ENCODE results near the gene PFDN1.

GRCh38 chr5:140328036-140328764, 25.3 kb upstream of the PFDN1 start:
- TF ChIP-seq CTCF (IDR thresholded peaks at IDR 0.05) (no peak), SIN3A (IDR thresholded peaks at IDR 0.05; ENCODE audit: borderline replicate concordance, insufficient read depth, low read depth, low read length) (no peak), POLR2AphosphoS5 (IDR thresholded peaks at IDR 0.05; ENCODE audit: low read depth, low read length) (no peak), REST (IDR thresholded peaks at IDR 0.05; ENCODE audit: insufficient read depth in 1 of 2, low read depth in 2 of 2, low read length in 1 of 2) (no peak)
